Small intestine (tissue), 7 donors: Measurements from ENCODE around the gene KIFC3. TPM values are rescaled to one million over a fixed set of nuclear protein-coding genes. Genes with fewer than 3 reads are reported as not detected.

Source experiments
- DNase-seq, 2 donors: peaks; one replicate each; pipeline versions ENCODE4 v3.0.0 to v3.0.0-alpha.2; 2013
- FAIRE-seq: peaks from 2 replicates; lab custom pipeline; 2012; peaks lifted over from hg19 to GRCh38; lab: Jason Lieb, UNC
- H3K27ac ChIP-seq, 3 donors: one replicate each; pipeline ENCODE4 v1.5.1; 2013; ENCODE audit warnings: low read length in 2 of 3, mild to moderate bottlenecking in 2 of 3, control low read depth in 1 of 3, inconsistent platforms in 1 of 3, low read depth in 1 of 3, moderate library complexity in 1 of 3
- H3K27me3 ChIP-seq, 3 donors: one replicate each; pipeline ENCODE4 v1.6.1; 2013; ENCODE audit warnings: low read length in 3 of 3, inconsistent platforms in 1 of 3; ENCODE audit not compliant: control insufficient read depth in 3 of 3, insufficient read depth in 3 of 3
- H3K36me3 ChIP-seq, 3 donors: one replicate each; pipeline ENCODE4 v1.6.1; 2013; ENCODE audit warnings: low read length in 3 of 3, inconsistent platforms in 1 of 3, low read depth in 1 of 3, mild to moderate bottlenecking in 1 of 3, moderate library complexity in 1 of 3; ENCODE audit not compliant: control insufficient read depth in 3 of 3, insufficient read depth in 2 of 3
- H3K4me1 ChIP-seq, 3 donors: one replicate each; pipeline ENCODE4 v1.6.1; 2013; ENCODE audit warnings: low read length in 2 of 3, inconsistent platforms in 1 of 3, low read depth in 1 of 3, mild to moderate bottlenecking in 1 of 3, moderate library complexity in 1 of 3; ENCODE audit not compliant: control insufficient read depth in 3 of 3, insufficient read depth in 2 of 3
- H3K4me3 ChIP-seq, 3 donors: one replicate each; pipeline ENCODE4 v1.5.1; 2013; ENCODE audit warnings: low read length in 3 of 3, control low read depth in 1 of 3, inconsistent platforms in 1 of 3, low read depth in 1 of 3, mild to moderate bottlenecking in 1 of 3, moderate library complexity in 1 of 3
- H3K9me3 ChIP-seq, 2 donors: one replicate each; pipeline ENCODE4 v1.6.1; 2013; ENCODE audit warnings: low read depth in 1 of 2, low read length in 1 of 2; ENCODE audit not compliant: control insufficient read depth in 2 of 2, insufficient read depth in 1 of 2
- WGBS, 3 donors: extraction: QIAGEN DNeasy Blood & Tissue Kit; methylation state at CpG; one replicate each; pipeline ENCODE4 v1.1.7; 2013; 5-methylcytosine and 5-hydroxymethylcytosine counted together
- polyA plus RNA-seq, 4 donors: library from polyadenylated mRNA; stranded (reverse) in 3 of 4; unstranded in 1 of 4; fragments of 200-250 nt in 3 of 4; fragments of 120-200 nt in 1 of 4; gene quantifications; one replicate each; pipeline versions ENCODE4 v1.2.1 to v1.2.3, GENCODE V29; 2013
- donor health status: healthy with polysubstance abuse.
- donor health status: control.
- donor health status: control.
- donor health status: Bipolar disorder and iron deficiency.
- donor health status: healthy.

Gene KIFC3
- polyA plus RNA-seq, 4 donors = 12.8 to 237 (median 131) TPM

- 86 to 88% (median 87%) methylated on average over 39 to 40 of the region's 40 CpGs for WGBS, 3 donors
- Histone ChIP-seq H3K27me3 (no peaks in the 10 kb centered on the region), H3K27ac (no peak overlapping the region), H3K36me3 (peaks cover 0 to 97% (median 25%) of the 10 kb centered on the region in 3 donors), H3K4me1 (peaks cover 0 to 15% (median 0%) of the 10 kb centered on the region in 3 donors), H3K4me3 (no peak overlapping the region), H3K9me3 (no peaks in the 10 kb centered on the region)
- DNase-seq (no peak), FAIRE-seq (no peak)
Measured at GRCh38 chr16:57760357-57761160, 41.7 kb downstream of the KIFC3 start.

- H3K36me3 ChIP-seq = peaks cover 0 to 97% (median 25%) of the 10 kb centered on the region in 3 donors
- no peaks in the 10 kb centered on the region for H3K9me3 ChIP-seq
- H3K27ac ChIP-seq = no peak overlapping the region
- no peak for DNase-seq
- peaks cover 0 to 15% (median 0%) of the 10 kb centered on the region in 3 donors for H3K4me1 ChIP-seq
- 82 to 84% (median 82%) methylated on average over 20 to 21 of the region's 21 CpGs for WGBS, 3 donors
- no peak overlapping the region for H3K4me3 ChIP-seq
- FAIRE-seq = no peak
- no peaks in the 10 kb centered on the region for H3K27me3 ChIP-seq
Measured at GRCh38 chr16:57759541-57760356, 42.5 kb downstream of the KIFC3 start.

- peaks cover 0 to 98% (median 24%) of the 10 kb centered on the region in 3 donors for H3K36me3 ChIP-seq
- WGBS, 3 donors = 85 to 95% (median 88%) methylated on average over 6 to 7 of the region's 7 CpGs
- no peaks in the 10 kb centered on the region for H3K27me3 ChIP-seq
- H3K4me1 ChIP-seq = peaks cover 0 to 15% (median 0%) of the 10 kb centered on the region in 3 donors
- no peak for FAIRE-seq
- DNase-seq = no peak
- no peak overlapping the region for H3K27ac ChIP-seq
- H3K4me3 ChIP-seq = no peak overlapping the region
- H3K9me3 ChIP-seq = no peaks in the 10 kb centered on the region
Measured at GRCh38 chr16:57759131-57759530, 43.2 kb downstream of the KIFC3 start.

GRCh38 chr16:57758331-57759117, 43.8 kb downstream of the KIFC3 start:
- Histone ChIP-seq H3K27ac (no peak overlapping the region), H3K4me3 (no peak overlapping the region), H3K9me3 (no peaks in the 10 kb centered on the region), H3K4me1 (peaks cover 0 to 15% (median 0%) of the 10 kb centered on the region in 3 donors), H3K27me3 (no peaks in the 10 kb centered on the region), H3K36me3 (peaks cover 0 to 98% (median 19%) of the 10 kb centered on the region in 3 donors)
- DNase-seq (no peak), FAIRE-seq (no peak)
- 83 to 86% (median 85%) methylated on average over 32 to 33 of the region's 33 CpGs for WGBS, 3 donors

GRCh38 chr16:57757883-57758282, 44.4 kb downstream of the KIFC3 start:
- H3K9me3 ChIP-seq = no peaks in the 10 kb centered on the region
- FAIRE-seq (no peak), DNase-seq (no peak)
- peaks cover 0 to 15% (median 0%) of the 10 kb centered on the region in 3 donors for H3K4me1 ChIP-seq
- no peak overlapping the region for H3K4me3 ChIP-seq
- no peak overlapping the region for H3K27ac ChIP-seq
- H3K27me3 ChIP-seq = no peaks in the 10 kb centered on the region
- WGBS, 3 donors = 95 to 99% (median 95%) methylated on average over 7 of the region's 7 CpGs
- peaks cover 0 to 98% (median 18%) of the 10 kb centered on the region in 3 donors for H3K36me3 ChIP-seq

- no peaks in the 10 kb centered on the region for H3K27me3 ChIP-seq
- peak overlapping the region in 1 of 3 donors; percentile 73 for H3K27ac ChIP-seq
- peaks cover 0 to 15% (median 0%) of the 10 kb centered on the region in 3 donors for H3K4me1 ChIP-seq
- DNase-seq = peak; percentile 84 to 89
- H3K36me3 ChIP-seq = peaks cover 0 to 98% (median 14%) of the 10 kb centered on the region in 3 donors
- no peak for FAIRE-seq
- H3K9me3 ChIP-seq = no peaks in the 10 kb centered on the region
- no peak overlapping the region for H3K4me3 ChIP-seq
- 54 to 70% (median 62%) methylated on average over 10 to 11 of the region's 11 CpGs for WGBS, 3 donors
Measured at GRCh38 chr16:57757326-57757786, 44.9 kb downstream of the KIFC3 start.

- peaks cover 0 to 15% (median 0%) of the 10 kb centered on the region in 3 donors for H3K4me1 ChIP-seq
- WGBS, 3 donors = 75 to 81% (median 78%) methylated on average over 15 of the region's 15 CpGs
- H3K36me3 ChIP-seq = peaks cover 0 to 98% (median 8%) of the 10 kb centered on the region in 3 donors
- no peaks in the 10 kb centered on the region for H3K9me3 ChIP-seq
- H3K4me3 ChIP-seq = no peak overlapping the region
- no peaks in the 10 kb centered on the region for H3K27me3 ChIP-seq
- FAIRE-seq (no peak), DNase-seq (peak in 1 of 2 donors; percentile 65)
- peak overlapping the region in 1 of 3 donors; percentile 73 for H3K27ac ChIP-seq
Measured at GRCh38 chr16:57756424-57757325, 45.6 kb downstream of the KIFC3 start.
